Lung (tissue), 12 donors: ENCODE data around the gene KIAA0825. TPM values are rescaled to one million over a fixed set of nuclear protein-coding genes. Genes with fewer than 3 reads are reported as not detected.

Source experiments
- ATAC-seq: fragments of 200-7000 bp; cut with Tn5 transposase; one replicate; pipeline ENCODE4 v1.9.1; 2020; ENCODE audit warnings: moderate number of reproducible peaks; ENCODE audit not compliant: insufficient read depth, low FRiP score
- DNase-seq, 3 donors: peaks; one replicate each; pipeline ENCODE4 v3.0.0-alpha.2; 2013 to 2017
- H3K27ac ChIP-seq, 2 donors: one replicate each; pipeline ENCODE4 v1.5.1; 2013; ENCODE audit warnings: mild to moderate bottlenecking in 2 of 2, moderate library complexity in 2 of 2, control low read depth in 1 of 2, inconsistent platforms in 1 of 2, low read depth in 1 of 2, low read length in 1 of 2
- H3K27me3 ChIP-seq, 3 donors: one replicate each; pipeline ENCODE4 v1.5.1; 2013; ENCODE audit warnings: low read length in 2 of 3; ENCODE audit not compliant: control insufficient read depth in 3 of 3, insufficient read depth in 3 of 3
- H3K36me3 ChIP-seq, 4 donors: one replicate each; pipeline ENCODE4 v1.5.1; 2013; ENCODE audit warnings: low read length in 4 of 4, mild to moderate bottlenecking in 1 of 4, moderate library complexity in 1 of 4; ENCODE audit not compliant: control insufficient read depth in 4 of 4, insufficient read depth in 4 of 4
- H3K4me1 ChIP-seq, 5 donors: one replicate each; pipeline ENCODE4 v1.5.1; 2013; ENCODE audit warnings: low read length in 5 of 5, mild to moderate bottlenecking in 2 of 5, moderate library complexity in 1 of 5; ENCODE audit not compliant: control insufficient read depth in 5 of 5, insufficient read depth in 5 of 5
- H3K4me3 ChIP-seq: one replicate; pipeline ENCODE4 v1.5.1; 2013; ENCODE audit warnings: mild to moderate bottlenecking, control low read depth, moderate library complexity
- H3K9ac ChIP-seq, 2 donors: one replicate each; pipeline ENCODE4 v1.5.1; 2013; ENCODE audit warnings: low read length in 2 of 2, control low read depth in 1 of 2; ENCODE audit not compliant: insufficient read depth in 1 of 2
- H3K9me3 ChIP-seq, 4 donors: one replicate each; pipeline ENCODE4 v1.5.1; 2013; ENCODE audit warnings: low read length in 3 of 4, mild to moderate bottlenecking in 1 of 4, moderate library complexity in 1 of 4; ENCODE audit not compliant: control insufficient read depth in 4 of 4, insufficient read depth in 3 of 4
- CTCF ChIP-seq: IDR thresholded peaks from 2 replicates; pipeline ENCODE4 v1.5.1; 2012; ENCODE audit warnings: mild to moderate bottlenecking; ENCODE audit errors: control extremely low read depth, extremely low read depth
- WGBS, 2 donors: extraction: QIAGEN DNeasy Blood & Tissue Kit; methylation state at CpG; one replicate each; pipeline ENCODE4 v1.1.7; 2013; 5-methylcytosine and 5-hydroxymethylcytosine counted together
- polyA plus RNA-seq, 2 donors: library from polyadenylated mRNA; stranded (reverse); fragments of 200-250 nt; gene quantifications; one replicate each; pipeline ENCODE4 v1.2.1, GENCODE V29; 2013
- total RNA-seq, 2 donors: library from RNA; depleted of rRNA in 1 of 2; stranded (reverse); fragments of >200 nt in 1 of 2; gene quantifications; one replicate each; pipeline ENCODE4 v1.2.1, GENCODE V29; 2014 to 2021
- donor health status: control.
- donor health status: control.
- donor health status: Bipolar disorder and iron deficiency.
- donor health status: healthy.
- donor health status: DM: yes; HTN: yes; CAD: no.

The KIAA0825 gene
- total and polyA plus RNA-seq, 4 donors: 0.79 to 20.2 (median 3.6) TPM

GRCh38 chr5:94461131-94461530 lies 157.3 kb downstream of the KIAA0825 start:
- Histone ChIP-seq H3K27me3 (no peaks in the 10 kb centered on the region), H3K36me3 (no peaks in the 10 kb centered on the region), H3K27ac (no peak overlapping the region), H3K4me1 (peaks cover 0 to 6% (median 0%) of the 10 kb centered on the region in 5 donors), H3K9ac (no peak overlapping the region), H3K4me3 (no peak overlapping the region), H3K9me3 (no peaks in the 10 kb centered on the region)
- ATAC-seq (no peak), DNase-seq (no peak)
- WGBS, 2 donors: 83 to 86% methylated on average over 4 of the region's 4 CpGs
- no peak for TF ChIP-seq CTCF

GRCh38 chr5:94459915-94460314 lies 158.5 kb downstream of the KIAA0825 start:
- Histone ChIP-seq H3K4me1 (peaks cover 0 to 6% (median 0%) of the 10 kb centered on the region in 5 donors), H3K36me3 (no peaks in the 10 kb centered on the region), H3K4me3 (no peak overlapping the region), H3K27me3 (no peaks in the 10 kb centered on the region), H3K9ac (no peak overlapping the region), H3K9me3 (no peaks in the 10 kb centered on the region), H3K27ac (no peak overlapping the region)
- no peak for DNase-seq
- TF ChIP-seq CTCF: no peak
- ATAC-seq: no peak

- no peaks in the 10 kb centered on the region for H3K4me1 ChIP-seq
- no peak for TF ChIP-seq CTCF
- H3K36me3 ChIP-seq: no peaks in the 10 kb centered on the region
- no peak for ATAC-seq
- no peak overlapping the region for H3K27ac ChIP-seq
- DNase-seq: no peak
- H3K27me3 ChIP-seq: no peaks in the 10 kb centered on the region
- H3K9ac ChIP-seq: no peak overlapping the region
- WGBS, 2 donors: 94% methylated on average over 4 of the region's 4 CpGs
- H3K9me3 ChIP-seq: no peaks in the 10 kb centered on the region
- H3K4me3 ChIP-seq: no peak overlapping the region
These were observed 160.6 kb downstream of the KIAA0825 start for GRCh38 chr5:94457788-94458187.

- 73 to 91% methylated on average over 2 of the region's 2 CpGs for whole genome bisulfite sequencing, 2 donors
- no peak for TF ChIP-seq CTCF
- Histone ChIP-seq H3K27me3 (no peaks in the 10 kb centered on the region), H3K9me3 (no peaks in the 10 kb centered on the region), H3K4me3 (no peak overlapping the region), H3K27ac (no peak overlapping the region), H3K9ac (no peak overlapping the region), H3K36me3 (peaks cover 0 to 3% (median 0%) of the 10 kb centered on the region in 4 donors), H3K4me1 (peaks cover 0 to 8% (median 0%) of the 10 kb centered on the region in 5 donors)
- DNase-seq (peak; percentile 41 to 75 (median 67)), ATAC-seq (no peak)
These were observed 172.7 kb downstream of the KIAA0825 start for GRCh38 chr5:94445726-94446125.
